Endodermal cell (in vitro differentiated cells): ENCODE results near the gene PFDN2. TPM values are rescaled to one million over a fixed set of nuclear protein-coding genes. Genes with fewer than 3 reads are reported as not detected.

ENCODE experiments used
- DNase-seq: peaks from one replicate; pipeline ENCODE4 v3.0.0-alpha.2; 2017
- H3K27ac ChIP-seq: 2 replicates; pipeline ENCODE4 v1.5.1; 2013; ENCODE audit warnings: mild to moderate bottlenecking, low read depth, low read length, moderate library complexity
- H3K27me3 ChIP-seq: 2 replicates; pipeline ENCODE4 v1.6.1; 2013; ENCODE audit warnings: mild to moderate bottlenecking, low read length, moderate library complexity; ENCODE audit not compliant: insufficient read depth, control insufficient read depth, poor library complexity, severe bottlenecking
- H3K36me3 ChIP-seq: 2 replicates; pipeline ENCODE4 v1.7.0; 2013; ENCODE audit warnings: mild to moderate bottlenecking, low read length, moderate library complexity; ENCODE audit not compliant: control insufficient read depth, insufficient read depth
- H3K4me1 ChIP-seq: one replicate; pipeline ENCODE4 v1.7.0; 2013; ENCODE audit warnings: low read length; ENCODE audit not compliant: control insufficient read depth, insufficient read depth
- H3K4me3 ChIP-seq: 2 replicates; pipeline ENCODE4 v1.5.1; 2013; ENCODE audit warnings: mild to moderate bottlenecking, low read length, moderate library complexity
- H3K9ac ChIP-seq: 2 replicates; pipeline ENCODE4 v1.6.1; 2013; ENCODE audit warnings: mild to moderate bottlenecking, low read length, moderate library complexity; ENCODE audit not compliant: poor library complexity, severe bottlenecking; ENCODE audit errors: extremely low read depth
- H3K9me3 ChIP-seq: 2 replicates; pipeline ENCODE4 v1.6.1; 2013; ENCODE audit warnings: mild to moderate bottlenecking, low read length, moderate library complexity; ENCODE audit not compliant: control insufficient read depth
- H3K27ac Mint-ChIP-seq: 2 replicates; pipeline ENCODE4 v1.8.0; 2020; ENCODE audit warnings: mixed read lengths
- H3K27me3 Mint-ChIP-seq: 2 replicates; pipeline ENCODE4 v1.8.0; 2021; ENCODE audit warnings: mild to moderate bottlenecking, mixed read lengths; ENCODE audit not compliant: insufficient read depth
- H3K36me3 Mint-ChIP-seq: 2 replicates; pipeline ENCODE4 v1.8.0; 2020; ENCODE audit warnings: low read depth, mixed read lengths
- H3K4me1 Mint-ChIP-seq: 2 replicates; pipeline ENCODE4 v1.8.0; 2020; ENCODE audit warnings: mixed read lengths
- H3K4me3 Mint-ChIP-seq: 2 replicates; pipeline ENCODE4 v1.8.0; 2020; ENCODE audit warnings: mild to moderate bottlenecking, moderate library complexity, mixed read lengths
- H3K9me3 Mint-ChIP-seq: 2 replicates; pipeline ENCODE4 v1.8.0; 2020; ENCODE audit warnings: mild to moderate bottlenecking, mixed read lengths
- WGBS, 2 experiments: methylation state at CpG; one replicate each; pipeline versions ENCODE4 v1.1.5 to v1.1.7; 2013; ENCODE audit warnings: missing lambda C conversion rate in 2 of 2, mixed read lengths in 1 of 2; ENCODE audit not compliant: insufficient coverage in 1 of 2, insufficient read length in 1 of 2; 5-methylcytosine and 5-hydroxymethylcytosine counted together
- total RNA-seq, 2 donors: library from RNA; stranded (reverse); fragmentation: NEBNext Ultra II Directional in 1 of 2; extraction: Animal tissue kit (Norgen Biotek cat#: 25700) in 1 of 2; gene quantifications; 2 replicates in 1 of 2; 3 replicates in 1 of 2; pipeline ENCODE4 v1.2.1, GENCODE V29; 2021
- TF ChIP-seq, protein P1 (sequence below): fragments of 200-600 bp; sonication (generic); conservative IDR thresholded peaks from 2 replicates; pipeline ENCODE4 v1.5.0; 2021; ENCODE audit warnings: antibody characterized with exemption, mild to moderate bottlenecking

PFDN2 gene
- total RNA-seq, 2 donors from 2014 or later: 62.9 to 95.7 TPM

DNA sequence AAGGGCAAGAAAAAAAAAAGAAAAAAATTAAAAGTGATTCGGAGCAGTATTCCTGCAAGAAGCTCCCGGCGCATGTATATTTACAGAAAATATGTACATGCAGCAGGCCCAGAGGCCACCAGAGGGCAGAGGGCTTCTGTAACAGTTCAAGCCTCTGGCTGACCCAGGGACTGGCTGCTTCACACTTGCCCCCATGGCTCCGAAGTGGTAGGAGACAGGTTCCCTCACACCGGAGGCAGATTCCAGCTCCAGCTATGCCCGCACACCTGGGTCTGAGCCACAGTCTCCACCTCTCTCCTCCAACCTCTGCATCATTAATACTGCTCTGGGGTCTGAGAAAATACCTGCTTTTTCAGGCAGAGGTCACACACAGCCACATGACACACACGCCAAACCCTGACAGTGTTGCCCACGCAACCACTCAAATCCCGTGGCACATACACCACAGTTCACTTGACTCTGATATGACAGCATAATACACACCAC, 45.9 kb downstream of the PFDN2 start:
- no peaks in the 10 kb centered on the region for H3K27me3 Mint-ChIP-seq
- H3K9ac ChIP-seq: no peak overlapping the region
- TF ChIP-seq, protein P1, sequence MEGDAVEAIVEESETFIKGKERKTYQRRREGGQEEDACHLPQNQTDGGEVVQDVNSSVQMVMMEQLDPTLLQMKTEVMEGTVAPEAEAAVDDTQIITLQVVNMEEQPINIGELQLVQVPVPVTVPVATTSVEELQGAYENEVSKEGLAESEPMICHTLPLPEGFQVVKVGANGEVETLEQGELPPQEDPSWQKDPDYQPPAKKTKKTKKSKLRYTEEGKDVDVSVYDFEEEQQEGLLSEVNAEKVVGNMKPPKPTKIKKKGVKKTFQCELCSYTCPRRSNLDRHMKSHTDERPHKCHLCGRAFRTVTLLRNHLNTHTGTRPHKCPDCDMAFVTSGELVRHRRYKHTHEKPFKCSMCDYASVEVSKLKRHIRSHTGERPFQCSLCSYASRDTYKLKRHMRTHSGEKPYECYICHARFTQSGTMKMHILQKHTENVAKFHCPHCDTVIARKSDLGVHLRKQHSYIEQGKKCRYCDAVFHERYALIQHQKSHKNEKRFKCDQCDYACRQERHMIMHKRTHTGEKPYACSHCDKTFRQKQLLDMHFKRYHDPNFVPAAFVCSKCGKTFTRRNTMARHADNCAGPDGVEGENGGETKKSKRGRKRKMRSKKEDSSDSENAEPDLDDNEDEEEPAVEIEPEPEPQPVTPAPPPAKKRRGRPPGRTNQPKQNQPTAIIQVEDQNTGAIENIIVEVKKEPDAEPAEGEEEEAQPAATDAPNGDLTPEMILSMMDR: peak; percentile 90

DNA sequence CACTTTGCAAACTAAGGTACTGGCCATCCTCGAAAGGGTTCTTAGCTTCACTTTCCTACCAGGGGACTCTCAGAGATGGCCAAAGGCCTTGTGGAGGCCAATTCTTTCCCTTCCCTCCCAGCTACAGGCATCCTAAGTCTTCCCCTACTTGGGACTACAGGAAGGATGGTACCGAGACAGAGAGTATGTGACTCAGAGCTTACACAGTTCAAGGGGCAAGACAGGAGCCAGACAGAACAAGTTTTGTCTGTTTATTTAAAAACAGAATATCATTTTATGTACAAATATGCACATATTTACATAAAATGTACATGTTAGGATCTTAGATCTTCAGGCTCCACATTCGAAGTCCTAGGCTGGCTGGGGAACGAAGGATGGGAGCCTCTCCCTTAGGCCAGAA, 47.1 kb downstream of the PFDN2 start:
- H3K27ac ChIP-seq: no peak overlapping the region
- no peak overlapping the region for H3K4me3 ChIP-seq
- H3K27me3 ChIP-seq: no peaks in the 10 kb centered on the region
- H3K9ac ChIP-seq: no peak overlapping the region
- TF ChIP-seq, protein P1: no peak
- Mint-ChIP-seq H3K9me3 (no peaks in the 10 kb centered on the region), H3K27ac (no peak overlapping the region), H3K27me3 (no peaks in the 10 kb centered on the region), H3K4me1 (peaks cover 11% of the 10 kb centered on the region), H3K36me3 (no peaks in the 10 kb centered on the region), H3K4me3 (no peak overlapping the region)
- WGBS, 2 experiments: 97 to 100% methylated on average over 3 to 4 of the region's 4 CpGs
- DNase-seq: no peak
- no peaks in the 10 kb centered on the region for H3K4me1 ChIP-seq
- H3K36me3 ChIP-seq: no peaks in the 10 kb centered on the region
- H3K9me3 ChIP-seq: no peaks in the 10 kb centered on the region

More for the DNA sequence above, 45.9 kb downstream of the PFDN2 start:
- H3K4me1 ChIP-seq: no peaks in the 10 kb centered on the region
- H3K9me3 ChIP-seq: no peaks in the 10 kb centered on the region
- no peak overlapping the region for H3K27ac ChIP-seq
- Mint-ChIP-seq H3K9me3 (no peaks in the 10 kb centered on the region), H3K36me3 (no peaks in the 10 kb centered on the region), H3K4me1 (peaks cover 11% of the 10 kb centered on the region), H3K27ac (peak overlapping the region; percentile 37), H3K4me3 (no peak overlapping the region)
- no peak overlapping the region for H3K4me3 ChIP-seq
- DNase-seq: peak; percentile 90
- H3K27me3 ChIP-seq: no peaks in the 10 kb centered on the region
- H3K36me3 ChIP-seq: no peaks in the 10 kb centered on the region
- WGBS, 2 experiments: 71 to 85% methylated on average over 6 to 9 of the region's 9 CpGs

DNA sequence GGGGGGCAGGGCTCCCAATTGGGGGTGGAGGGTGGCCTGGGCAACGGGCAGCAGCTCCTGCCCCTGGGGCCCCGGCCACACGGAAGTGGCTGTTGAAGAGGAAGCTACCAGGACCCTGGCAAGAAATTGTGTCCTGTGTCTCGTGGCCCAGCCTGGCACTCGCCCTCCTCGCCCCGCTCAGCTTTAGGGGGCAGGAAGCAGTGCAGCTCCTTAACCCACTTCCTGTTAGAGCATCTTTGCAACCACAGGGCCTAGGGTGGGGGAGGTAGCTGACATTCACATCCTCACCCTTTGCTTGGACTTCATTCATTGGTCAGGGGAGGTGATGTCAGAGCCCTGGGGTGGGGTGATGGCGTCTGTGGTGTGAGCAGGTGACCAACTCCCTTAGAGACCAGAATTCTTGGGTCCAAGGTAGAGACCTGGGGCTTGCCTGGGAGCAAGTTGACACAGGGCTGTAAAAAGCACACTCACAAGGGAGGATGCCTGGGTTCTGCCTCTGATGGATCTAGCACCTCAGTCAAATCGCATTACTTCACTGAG, 48.0 kb downstream of the PFDN2 start, which contains the start of gene ARHGAP30:
Gene ARHGAP30, minus strand, starts transcription at position 161 of the 540 bp plus-strand sequence. CDS start 267 bp downstream, outside the sequence.
- no peak within 1 kb of the TSS for H3K4me3 Mint-ChIP-seq
- Histone ChIP-seq H3K27me3 (no peaks in the 10 kb centered on the region), H3K4me3 (no peak within 1 kb of the TSS), H3K27ac (no peak within 1 kb of the TSS), H3K36me3 (no peaks in the 10 kb centered on the region), H3K4me1 (no peaks in the 10 kb centered on the region), H3K9me3 (no peaks in the 10 kb centered on the region), H3K9ac (no peak within 1 kb of the TSS)
- no peaks in the 10 kb centered on the region for H3K9me3 Mint-ChIP-seq
- DNase-seq: peak; percentile 70
- H3K27me3 Mint-ChIP-seq: no peaks in the 10 kb centered on the region
- H3K36me3 Mint-ChIP-seq: no peaks in the 10 kb centered on the region
- no peak within 1 kb of the TSS for H3K27ac Mint-ChIP-seq
- TF ChIP-seq, protein P1: no peak
- WGBS, 2 experiments: 91 to 95% methylated on average over 6 to 9 of the region's 9 CpGs
- peaks cover 11% of the 10 kb centered on the region for H3K4me1 Mint-ChIP-seq
